ENCODE measurements around the gene GRIP1.

The GRIP1 gene

GRCh38 chr12:66708704-66709456 is 30.0 kb upstream of the GRIP1 start:
- peak; percentile 26 for DNase-seq (ENCODE audit: low read depth)
- no peak overlapping the region for H3K4me3 ChIP-seq (ENCODE audit: low read depth, low read length)
- TF ChIP-seq CTCF (IDR thresholded peaks at IDR 0.05; ENCODE audit: insufficient read depth, low read depth, low read length, missing control alignments) = peak; percentile 20

DNA sequence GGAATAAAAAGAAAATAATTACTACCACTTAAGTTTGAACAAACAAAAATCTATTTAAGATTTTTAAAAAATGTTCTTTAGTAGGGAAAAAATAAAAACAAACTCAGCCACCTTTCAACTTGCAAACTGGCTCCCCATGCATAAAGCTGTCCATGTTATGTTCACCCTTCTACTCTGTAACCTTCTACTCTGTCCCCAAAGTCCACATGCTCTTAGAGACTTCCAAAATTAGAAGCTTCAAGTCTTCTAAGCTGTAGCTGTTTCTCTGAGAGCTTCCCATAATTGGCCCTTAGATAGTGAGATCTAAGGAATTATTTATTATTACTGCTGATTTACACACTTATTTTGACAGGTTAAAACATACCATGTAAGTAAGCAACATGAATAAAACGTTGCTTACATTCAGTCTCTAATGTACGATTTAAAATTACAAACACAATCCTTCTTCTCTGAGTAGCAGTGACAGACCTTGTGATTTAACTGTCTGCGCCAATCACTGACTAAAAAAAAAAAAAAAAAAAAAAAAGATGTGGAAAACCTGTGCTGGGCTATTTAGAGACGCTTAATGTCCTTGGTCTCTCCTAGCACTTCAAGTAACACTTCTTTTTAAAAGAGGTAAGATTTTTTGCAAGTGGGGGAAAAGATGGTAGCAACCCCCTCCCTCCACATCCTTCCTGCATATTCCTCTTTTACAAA is 28.3 kb upstream of the GRIP1 start:
- TF ChIP-seq CTCF (IDR thresholded peaks at IDR 0.05; ENCODE audit: insufficient read depth, low read depth, low read length, missing control alignments) = no peak
- H3K4me3 ChIP-seq (ENCODE audit: low read depth, low read length) = no peak overlapping the region
- DNase-seq (ENCODE audit: low read depth) = no peak

- DNase-seq (ENCODE audit: low read depth) = no peak
- no peak overlapping the region for H3K4me3 ChIP-seq (ENCODE audit: low read depth, low read length)
- TF ChIP-seq CTCF (IDR thresholded peaks at IDR 0.05; ENCODE audit: insufficient read depth, low read depth, low read length, missing control alignments) = no peak
Observed at GRCh38 chr12:66699738-66700482, 21.0 kb upstream of the GRIP1 start.

GRCh38 chr12:66698558-66698957 is 19.7 kb upstream of the GRIP1 start:
- H3K4me3 ChIP-seq (ENCODE audit: low read depth, low read length) = no peak overlapping the region
- TF ChIP-seq CTCF (IDR thresholded peaks at IDR 0.05; ENCODE audit: insufficient read depth, low read depth, low read length, missing control alignments) = no peak
- no peak for DNase-seq (ENCODE audit: low read depth)

DNA sequence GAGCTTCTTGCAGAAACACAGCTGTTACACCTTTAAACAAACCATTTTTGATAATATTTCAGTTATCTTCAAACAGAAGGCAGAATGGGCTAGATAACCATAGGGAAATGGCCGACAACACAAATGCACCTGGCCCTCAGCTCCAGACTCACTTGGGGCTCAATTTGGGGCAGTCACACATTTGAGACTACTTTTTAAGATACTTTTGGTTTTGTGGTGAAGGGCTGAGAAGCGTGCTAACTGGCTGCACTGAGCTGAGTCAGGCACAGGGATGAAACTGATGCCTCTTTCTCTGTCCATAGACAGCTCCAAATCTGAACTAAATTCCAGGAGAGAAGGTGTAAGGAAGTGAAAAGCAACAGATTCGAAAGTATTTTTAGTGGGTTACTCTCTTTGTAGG is 18.5 kb upstream of the GRIP1 start:
- TF ChIP-seq CTCF (IDR thresholded peaks at IDR 0.05; ENCODE audit: insufficient read depth, low read depth, low read length, missing control alignments) = no peak
- DNase-seq (ENCODE audit: low read depth) = peak; percentile 60

GRCh38 chr12:66694666-66695613 is 16.1 kb upstream of the GRIP1 start:
- no peak for TF ChIP-seq CTCF (IDR thresholded peaks at IDR 0.05; ENCODE audit: insufficient read depth, low read depth, low read length, missing control alignments)
- DNase-seq (ENCODE audit: low read depth) = no peak

More for the DNA sequence above, 18.5 kb upstream of the GRIP1 start:
- no peak overlapping the region for H3K4me3 ChIP-seq (ENCODE audit: low read depth, low read length)

More at GRCh38 chr12:66694666-66695613, 16.1 kb upstream of the GRIP1 start:
- H3K4me3 ChIP-seq (ENCODE audit: low read depth, low read length) = no peak overlapping the region
